Neural progenitor cell (in vitro differentiated cells): Measurements from ENCODE around the gene SYNJ2. TPM values are rescaled to one million over a fixed set of nuclear protein-coding genes. Genes with fewer than 3 reads are reported as not detected.
A peak's percentile ranks its signal among the peaks of the same experiment; 100 is the strongest.

ENCODE experiments used
- DNase-seq: peaks from one replicate; pipeline ENCODE4 v3.0.0-alpha.2; 2016; ENCODE audit warnings: low spot score
- H2AFZ ChIP-seq: fragments of 200-600 bp; sonication (generic); replicated peaks from 2 replicates; pipeline ENCODE4 v1.6.1; 2016; ENCODE audit warnings: antibody characterized with exemption
- H3F3A ChIP-seq: fragments of 200-600 bp; sonication (generic); 2 replicates; pipeline ENCODE4 v1.6.1; 2016; ENCODE audit warnings: antibody characterized with exemption, low read depth
- H3K27ac ChIP-seq: fragments of 200-600 bp; sonication (generic); 2 replicates; pipeline ENCODE4 v1.5.1; 2016; ENCODE audit warnings: mild to moderate bottlenecking
- H3K27me3 ChIP-seq: fragments of 200-600 bp; sonication (generic); 2 replicates; pipeline ENCODE4 v1.6.1; 2016; ENCODE audit warnings: mild to moderate bottlenecking, moderate library complexity
- H3K36me3 ChIP-seq: fragments of 200-600 bp; sonication (generic); 2 replicates; pipeline ENCODE4 v1.5.1; 2016
- H3K4me1 ChIP-seq: fragments of 200-600 bp; sonication (generic); 2 replicates; pipeline ENCODE4 v1.6.1; 2016; ENCODE audit warnings: mixed run types
- H3K4me2 ChIP-seq: fragments of 200-600 bp; sonication (generic); 2 replicates; pipeline ENCODE4 v1.6.1; 2016
- H3K4me3 ChIP-seq: fragments of 200-600 bp; sonication (generic); 2 replicates; pipeline ENCODE4 v1.5.1; 2016
- H3K79me2 ChIP-seq: fragments of 200-600 bp; sonication (generic); 2 replicates; pipeline ENCODE4 v1.6.1; 2016; ENCODE audit warnings: low read depth
- H3K9ac ChIP-seq: fragments of 200-600 bp; sonication (generic); 2 replicates; pipeline ENCODE4 v1.6.1; 2016
- H3K9me3 ChIP-seq: fragments of 200-600 bp; sonication (generic); 2 replicates; pipeline ENCODE4 v1.5.1; 2016; ENCODE audit warnings: low read depth
- H4K20me1 ChIP-seq: fragments of 200-600 bp; sonication (generic); 2 replicates; pipeline ENCODE4 v1.6.1; 2016; ENCODE audit warnings: low read depth
- H3K27ac Mint-ChIP-seq: 3 replicates; pipeline ENCODE4 v1.8.0; 2021; ENCODE audit warnings: mixed read lengths
- H3K27me3 Mint-ChIP-seq: 2 replicates; pipeline ENCODE4 v1.8.0; 2022; ENCODE audit warnings: low read depth, mild to moderate bottlenecking, inconsistent platforms, moderate library complexity, mixed read lengths; ENCODE audit not compliant: insufficient read depth
- H3K36me3 Mint-ChIP-seq: 3 replicates; pipeline ENCODE4 v1.8.0; 2021; ENCODE audit warnings: mixed read lengths
- H3K4me1 Mint-ChIP-seq: 3 replicates; pipeline ENCODE4 v1.8.0; 2021; ENCODE audit warnings: mixed read lengths
- H3K4me3 Mint-ChIP-seq: 3 replicates; pipeline ENCODE4 v1.8.0; 2021; ENCODE audit warnings: mild to moderate bottlenecking, moderate library complexity, mixed read lengths
- H3K9me3 Mint-ChIP-seq: 3 replicates; pipeline ENCODE4 v1.8.0; 2020; ENCODE audit warnings: mixed read lengths
- CTCF ChIP-seq: fragments of 200-600 bp; sonication (generic); IDR thresholded peaks from 2 replicates; pipeline ENCODE4 v1.5.1; 2017; ENCODE audit warnings: antibody characterized with exemption, mild to moderate bottlenecking
- EZH2 ChIP-seq: fragments of 200-600 bp; sonication (generic); IDR thresholded peaks from 2 replicates; pipeline ENCODE4 v1.6.1; 2017; ENCODE audit warnings: antibody characterized with exemption, mild to moderate bottlenecking, moderate library complexity
- EZH2phosphoT487 ChIP-seq: fragments of 200-600 bp; sonication (generic); IDR thresholded peaks from 2 replicates; pipeline ENCODE4 v1.6.1; 2017; ENCODE audit warnings: antibody characterized with exemption
- total RNA-seq: library from RNA; depleted of rRNA; stranded (reverse); fragments of >200 nt; gene quantifications from 2 replicates; pipeline ENCODE4 v1.2.3, GENCODE V29; 2015; ENCODE audit warnings: low replicate concordance

SYNJ2 gene
- total RNA-seq, 1 donor from 2014 or later: 4.8 TPM

- Histone ChIP-seq H3K4me1 (peaks cover 5% of the 10 kb centered on the region), H3K79me2 (no peaks in the 10 kb centered on the region), H3K36me3 (no peaks in the 10 kb centered on the region), H3K27me3 (no peaks in the 10 kb centered on the region), H3F3A (no peaks in the 10 kb centered on the region), H3K4me2 (no peak overlapping the region), H2AFZ (no peak overlapping the region), H4K20me1 (no peaks in the 10 kb centered on the region), H3K9ac (no peak overlapping the region), H3K27ac (no peak overlapping the region), H3K4me3 (no peak overlapping the region), H3K9me3 (no peaks in the 10 kb centered on the region)
- H3K27ac Mint-ChIP-seq: no peak overlapping the region
- peaks cover 39% of the 10 kb centered on the region for H3K4me1 Mint-ChIP-seq
- no peak overlapping the region for H3K4me3 Mint-ChIP-seq
- no peaks in the 10 kb centered on the region for H3K36me3 Mint-ChIP-seq
- H3K9me3 Mint-ChIP-seq: no peaks in the 10 kb centered on the region
- TF ChIP-seq CTCF: no peak
- no peak for DNase-seq
- H3K27me3 Mint-ChIP-seq: peaks cover 3% of the 10 kb centered on the region
Observed at GRCh38 chr6:157999168-158000051, 17.7 kb downstream of the SYNJ2 start.

GRCh38 chr6:158000530-158001307 is 19.1 kb downstream of the SYNJ2 start:
- Mint-ChIP-seq H3K27ac (peak overlapping the region; percentile 46), H3K9me3 (no peaks in the 10 kb centered on the region), H3K36me3 (no peaks in the 10 kb centered on the region), H3K4me1 (peaks cover 47% of the 10 kb centered on the region), H3K27me3 (peaks cover 3% of the 10 kb centered on the region), H3K4me3 (peak overlapping the region; percentile 11)
- Histone ChIP-seq H2AFZ (no peak overlapping the region), H3K36me3 (no peaks in the 10 kb centered on the region), H3K4me1 (peaks cover 5% of the 10 kb centered on the region), H3F3A (no peaks in the 10 kb centered on the region), H3K27me3 (no peaks in the 10 kb centered on the region), H3K27ac (no peak overlapping the region), H3K4me2 (no peak overlapping the region), H3K79me2 (no peaks in the 10 kb centered on the region), H3K9me3 (no peaks in the 10 kb centered on the region), H3K4me3 (no peak overlapping the region), H3K9ac (no peak overlapping the region), H4K20me1 (no peaks in the 10 kb centered on the region)
- TF ChIP-seq CTCF (no peak), EZH2phosphoT487 (no peak), EZH2 (no peak)
- no peak for DNase-seq

- Mint-ChIP-seq H3K9me3 (no peaks in the 10 kb centered on the region), H3K4me1 (peaks cover 46% of the 10 kb centered on the region), H3K27me3 (peaks cover 3% of the 10 kb centered on the region), H3K4me3 (peak overlapping the region; percentile 6), H3K36me3 (no peaks in the 10 kb centered on the region), H3K27ac (peak overlapping the region; percentile 99)
- Histone ChIP-seq H3K27ac (no peak overlapping the region), H4K20me1 (no peaks in the 10 kb centered on the region), H3K4me3 (no peak overlapping the region), H3K36me3 (no peaks in the 10 kb centered on the region), H3K9me3 (no peaks in the 10 kb centered on the region), H3K79me2 (no peaks in the 10 kb centered on the region), H3K27me3 (no peaks in the 10 kb centered on the region), H3K4me1 (peaks cover 4% of the 10 kb centered on the region), H2AFZ (no peak overlapping the region), H3F3A (no peaks in the 10 kb centered on the region), H3K9ac (no peak overlapping the region), H3K4me2 (no peak overlapping the region)
- DNase-seq: no peak
- TF ChIP-seq EZH2phosphoT487 (no peak), CTCF (no peak), EZH2 (no peak)
Observed at GRCh38 chr6:158002249-158002950, 20.7 kb downstream of the SYNJ2 start.
